Body of pancreas (tissue), 4 donors: ENCODE data around the gene HEPHL1. TPM values are rescaled to one million over a fixed set of nuclear protein-coding genes. Genes with fewer than 3 reads are reported as not detected.

Experiments used
- ATAC-seq: fragments of 150-250 bp; one replicate; pipeline ENCODE4 v1.9.1; 2016
- DNase-seq, 4 donors: peaks; one replicate each; pipeline ENCODE4 v3.0.0-alpha.2; 2019
- H3K27ac ChIP-seq, 4 donors: fragments of 200-600 bp; sonication (generic); 1 replicate in 3 of 4; 2 replicates in 1 of 4; pipeline versions ENCODE4 v1.5.1 to v1.6.1; 2016 to 2019; ENCODE audit warnings: mild to moderate bottlenecking in 1 of 4, mixed read lengths in 1 of 4, moderate library complexity in 1 of 4
- H3K27me3 ChIP-seq, 2 donors: fragments of 200-600 bp; sonication (generic); one replicate each; pipeline ENCODE4 v1.6.0; 2016; ENCODE audit warnings: mild to moderate bottlenecking in 1 of 2
- H3K36me3 ChIP-seq, 2 donors: fragments of 200-600 bp; sonication (generic); replicated peaks in 1 of 2; 2 replicates each; pipeline ENCODE4 v1.5.1; 2016; ENCODE audit warnings: low read depth in 2 of 2; ENCODE audit not compliant: insufficient read depth in 1 of 2
- H3K4me1 ChIP-seq: fragments of 200-600 bp; sonication (generic); one replicate; pipeline ENCODE4 v1.6.0; 2016
- H3K4me3 ChIP-seq, 2 donors: fragments of 200-600 bp; sonication (generic); 1 replicate in 1 of 2; 2 replicates in 1 of 2; pipeline ENCODE4 v1.5.1; 2016 to 2019
- H3K9me3 ChIP-seq, 3 donors: fragments of 200-600 bp; sonication (generic); 1 replicate in 2 of 3; 2 replicates in 1 of 3; pipeline ENCODE4 v1.5.1; 2016
- POLR2A ChIP-seq, 3 donors: fragments of 450-650 bp; IDR thresholded peaks; one replicate each; pipeline ENCODE4 v1.6.1; 2016; ENCODE audit warnings: antibody characterized with exemption in 3 of 3, mild to moderate bottlenecking in 2 of 3
- WGBS, 2 donors: methylation state at CpG; one replicate each; pipeline ENCODE4 v1.1.5; 2017; 5-methylcytosine and 5-hydroxymethylcytosine counted together
- intact Hi-C: fragments of 100-400 bp; cut with DNase I; formaldehyde crosslinking; loops from one replicate; pipeline ENCODE4 v1.15.1; 2023
- total RNA-seq, 2 donors: library from RNA; depleted of rRNA; stranded (reverse); fragments of >200 nt; gene quantifications; one replicate each; pipeline ENCODE4 v1.1.0, GENCODE V29; 2016
- TF ChIP-seq, protein P1 (sequence below), 7 experiments: fragments of 450-650 bp in 4 of 7; fragments of 200-600 bp in 3 of 7; sonication (generic) in 3 of 7; IDR thresholded peaks; one replicate each; pipeline ENCODE4 v1.5.1; 2016 to 2019; ENCODE audit warnings: antibody characterized with exemption in 7 of 7

HEPHL1 gene
- total RNA-seq, 2 donors from 2014 or later, result not detected

DNA sequence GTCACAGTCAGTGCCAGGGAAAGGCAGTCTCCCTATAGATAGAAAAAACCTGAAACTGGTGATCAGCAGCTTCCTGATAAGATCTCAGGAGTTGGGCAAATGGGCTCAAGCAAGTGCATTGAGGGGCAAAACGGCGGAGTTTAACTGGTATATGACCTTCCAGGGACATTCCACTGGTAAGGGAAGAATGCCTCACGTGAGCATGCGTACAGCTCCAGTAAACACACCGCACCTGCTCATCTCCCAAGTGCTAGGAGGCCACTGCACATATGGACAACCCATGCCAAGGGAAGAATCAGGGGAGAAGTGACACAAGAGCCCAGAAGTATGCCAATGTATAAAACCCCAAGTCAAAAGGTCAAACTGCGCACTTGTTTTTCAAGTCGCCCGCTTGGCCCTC, 11.6 kb downstream of the HEPHL1 start:
- no peaks in the 10 kb centered on the region for H3K4me1 ChIP-seq
- intact Hi-C loops, result no loop called here
- H3K36me3 ChIP-seq, result no peaks in the 10 kb centered on the region
- no peak overlapping the region for H3K4me3 ChIP-seq
- no peaks in the 10 kb centered on the region for H3K9me3 ChIP-seq
- H3K27ac ChIP-seq, result no peak overlapping the region
- ATAC-seq (no peak), DNase-seq (no peak)
- H3K27me3 ChIP-seq, result no peaks in the 10 kb centered on the region
- WGBS, 2 donors, result 79% methylated on average over 8 of the region's 8 CpGs
- TF ChIP-seq, protein P1, sequence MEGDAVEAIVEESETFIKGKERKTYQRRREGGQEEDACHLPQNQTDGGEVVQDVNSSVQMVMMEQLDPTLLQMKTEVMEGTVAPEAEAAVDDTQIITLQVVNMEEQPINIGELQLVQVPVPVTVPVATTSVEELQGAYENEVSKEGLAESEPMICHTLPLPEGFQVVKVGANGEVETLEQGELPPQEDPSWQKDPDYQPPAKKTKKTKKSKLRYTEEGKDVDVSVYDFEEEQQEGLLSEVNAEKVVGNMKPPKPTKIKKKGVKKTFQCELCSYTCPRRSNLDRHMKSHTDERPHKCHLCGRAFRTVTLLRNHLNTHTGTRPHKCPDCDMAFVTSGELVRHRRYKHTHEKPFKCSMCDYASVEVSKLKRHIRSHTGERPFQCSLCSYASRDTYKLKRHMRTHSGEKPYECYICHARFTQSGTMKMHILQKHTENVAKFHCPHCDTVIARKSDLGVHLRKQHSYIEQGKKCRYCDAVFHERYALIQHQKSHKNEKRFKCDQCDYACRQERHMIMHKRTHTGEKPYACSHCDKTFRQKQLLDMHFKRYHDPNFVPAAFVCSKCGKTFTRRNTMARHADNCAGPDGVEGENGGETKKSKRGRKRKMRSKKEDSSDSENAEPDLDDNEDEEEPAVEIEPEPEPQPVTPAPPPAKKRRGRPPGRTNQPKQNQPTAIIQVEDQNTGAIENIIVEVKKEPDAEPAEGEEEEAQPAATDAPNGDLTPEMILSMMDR (IDR thresholded peaks at IDR 0.05), result no peak
- no peak for TF ChIP-seq POLR2A (IDR thresholded peaks at IDR 0.05)

DNA sequence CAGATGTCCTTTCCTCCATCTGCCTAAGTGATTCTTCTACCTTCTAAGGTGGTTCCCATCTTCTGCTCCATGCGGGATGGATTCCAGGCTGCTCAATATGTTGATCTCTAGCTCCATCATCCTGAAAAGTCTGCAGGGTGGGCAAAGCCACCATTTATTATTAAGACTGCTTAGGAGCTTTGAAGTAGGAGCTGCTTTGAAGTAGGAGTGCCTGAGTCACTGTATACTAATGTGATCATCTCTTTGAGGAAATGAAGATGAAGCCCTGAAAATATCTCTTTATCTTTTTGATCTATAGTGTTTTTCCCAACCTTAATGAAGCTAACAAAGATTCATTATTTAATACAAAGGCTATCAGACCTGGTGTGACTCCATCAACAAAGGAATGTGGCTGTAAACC, 13.1 kb downstream of the HEPHL1 start:
- Histone ChIP-seq H3K4me3 (no peak overlapping the region), H3K9me3 (no peaks in the 10 kb centered on the region), H3K27me3 (no peaks in the 10 kb centered on the region), H3K4me1 (no peaks in the 10 kb centered on the region), H3K36me3 (no peaks in the 10 kb centered on the region), H3K27ac (no peak overlapping the region)
- DNase-seq (no peak), ATAC-seq (no peak)
- 47 to 79% methylated on average over 1 of the region's 1 CpG for WGBS, 2 donors
- TF ChIP-seq POLR2A (IDR thresholded peaks at IDR 0.05), result no peak
- TF ChIP-seq, protein P1 (IDR thresholded peaks at IDR 0.05), result no peak
- intact Hi-C loops, result no loop called here

DNA sequence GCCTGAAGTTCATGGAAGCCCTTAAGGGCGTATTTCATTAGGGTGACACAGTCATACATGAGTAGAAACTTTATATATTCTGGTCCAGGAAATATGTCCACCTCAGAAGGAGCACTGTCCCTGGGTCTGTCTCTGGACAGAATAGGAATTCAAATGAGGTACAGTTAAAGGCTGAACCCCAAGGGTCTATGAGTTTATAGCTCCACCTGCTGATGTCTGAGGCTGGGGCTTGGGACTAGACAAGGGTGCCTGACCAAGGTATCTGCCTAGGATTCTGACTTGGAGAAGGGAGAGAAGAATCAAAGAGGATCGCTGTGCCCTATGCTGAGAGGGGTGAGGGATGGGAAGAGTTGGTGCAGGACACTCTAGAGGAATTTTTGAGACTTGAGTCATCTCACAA, 14.9 kb downstream of the HEPHL1 start:
- no peak overlapping the region for H3K27ac ChIP-seq
- no peak overlapping the region for H3K4me3 ChIP-seq
- intact Hi-C loops, result no loop called here
- no peak for TF ChIP-seq POLR2A (IDR thresholded peaks at IDR 0.05)
- TF ChIP-seq, protein P1 (IDR thresholded peaks at IDR 0.05), result no peak
- H3K27me3 ChIP-seq, result no peaks in the 10 kb centered on the region
- H3K4me1 ChIP-seq, result no peaks in the 10 kb centered on the region
- ATAC-seq, result no peak
- no peaks in the 10 kb centered on the region for H3K36me3 ChIP-seq
- no peak for DNase-seq
- 73 to 90% methylated on average over 2 of the region's 2 CpGs for WGBS, 2 donors
- no peaks in the 10 kb centered on the region for H3K9me3 ChIP-seq

DNA sequence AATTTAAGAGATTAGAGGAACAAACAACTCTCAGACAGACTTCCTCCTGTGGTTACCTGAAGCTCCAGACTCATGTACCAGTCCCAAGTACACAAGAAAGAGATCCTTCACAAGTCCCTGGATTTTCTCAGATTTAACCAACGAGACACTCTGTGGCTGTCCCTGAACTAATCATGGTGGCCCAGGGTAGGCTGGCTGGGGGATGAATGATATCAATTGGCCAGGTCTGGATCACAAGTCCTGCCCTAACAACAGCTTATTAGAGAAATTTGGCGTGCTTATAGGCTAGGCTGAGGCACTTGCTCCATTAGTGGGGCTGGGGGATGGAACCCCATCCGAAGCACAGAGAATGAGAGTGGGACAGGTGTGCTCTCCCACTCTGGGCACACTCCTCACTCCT, 22.1 kb downstream of the HEPHL1 start:
- H3K36me3 ChIP-seq, result no peaks in the 10 kb centered on the region
- DNase-seq, result no peak
- 47 to 70% methylated on average over 3 of the region's 3 CpGs for WGBS, 2 donors
- no peaks in the 10 kb centered on the region for H3K27me3 ChIP-seq
- H3K9me3 ChIP-seq, result no peaks in the 10 kb centered on the region
- H3K4me3 ChIP-seq, result no peak overlapping the region
- intact Hi-C loops, result no loop called here
- H3K4me1 ChIP-seq, result no peaks in the 10 kb centered on the region
- TF ChIP-seq POLR2A (IDR thresholded peaks at IDR 0.05), result no peak
- no peak for ATAC-seq
- H3K27ac ChIP-seq, result no peak overlapping the region

DNA sequence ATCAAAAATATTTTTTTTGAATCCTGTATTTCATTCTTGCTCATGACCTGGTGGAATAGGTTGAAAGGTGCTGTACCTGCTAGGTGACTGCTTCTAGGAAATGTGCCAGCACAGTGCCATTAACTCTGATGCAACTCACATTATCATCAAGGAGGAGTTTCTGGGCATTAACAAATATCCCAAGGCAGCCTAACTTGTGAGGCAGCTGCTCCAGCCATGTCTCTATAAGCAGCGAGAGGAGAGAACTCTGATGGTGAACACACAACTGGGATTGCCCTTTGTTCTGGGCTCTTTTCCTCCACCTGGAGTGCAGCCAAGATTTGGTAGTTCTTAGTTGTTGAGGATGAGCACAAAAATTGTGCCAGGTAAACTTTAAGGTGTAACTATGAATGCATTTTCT, 25.6 kb downstream of the HEPHL1 start:
- no peak overlapping the region for H3K4me3 ChIP-seq
- H3K36me3 ChIP-seq, result no peaks in the 10 kb centered on the region
- H3K9me3 ChIP-seq, result no peaks in the 10 kb centered on the region
- no peak for ATAC-seq
- no peak for TF ChIP-seq POLR2A (IDR thresholded peaks at IDR 0.05)
- TF ChIP-seq, protein P1 (IDR thresholded peaks at IDR 0.05), result no peak
- intact Hi-C loops, result no loop called here
- H3K27ac ChIP-seq, result no peak overlapping the region
- no peaks in the 10 kb centered on the region for H3K4me1 ChIP-seq
- no peaks in the 10 kb centered on the region for H3K27me3 ChIP-seq
- WGBS, 2 donors, result 44 to 57% methylated on average over 1 of the region's 1 CpG
- peak in 1 of 4 donors; percentile 8 for DNase-seq
